GM12873 (cell line): ENCODE measurements around the gene ZNF124.

Experiments used
- CTCF ChIP-seq: IDR thresholded peaks from 2 replicates; pipeline ENCODE4 v1.5.1; 2012; ENCODE audit warnings: low read depth, mild to moderate bottlenecking, moderate library complexity, low read length, control low read depth; ENCODE audit not compliant: insufficient read depth; ENCODE audit errors: missing control alignments

ZNF124 gene

GRCh38 chr1:247113094-247113497 lies 58.7 kb downstream of the ZNF124 start:
- TF ChIP-seq CTCF, result no peak

- TF ChIP-seq CTCF, result no peak
These were observed 59.4 kb downstream of the ZNF124 start for GRCh38 chr1:247112479-247112781.

DNA sequence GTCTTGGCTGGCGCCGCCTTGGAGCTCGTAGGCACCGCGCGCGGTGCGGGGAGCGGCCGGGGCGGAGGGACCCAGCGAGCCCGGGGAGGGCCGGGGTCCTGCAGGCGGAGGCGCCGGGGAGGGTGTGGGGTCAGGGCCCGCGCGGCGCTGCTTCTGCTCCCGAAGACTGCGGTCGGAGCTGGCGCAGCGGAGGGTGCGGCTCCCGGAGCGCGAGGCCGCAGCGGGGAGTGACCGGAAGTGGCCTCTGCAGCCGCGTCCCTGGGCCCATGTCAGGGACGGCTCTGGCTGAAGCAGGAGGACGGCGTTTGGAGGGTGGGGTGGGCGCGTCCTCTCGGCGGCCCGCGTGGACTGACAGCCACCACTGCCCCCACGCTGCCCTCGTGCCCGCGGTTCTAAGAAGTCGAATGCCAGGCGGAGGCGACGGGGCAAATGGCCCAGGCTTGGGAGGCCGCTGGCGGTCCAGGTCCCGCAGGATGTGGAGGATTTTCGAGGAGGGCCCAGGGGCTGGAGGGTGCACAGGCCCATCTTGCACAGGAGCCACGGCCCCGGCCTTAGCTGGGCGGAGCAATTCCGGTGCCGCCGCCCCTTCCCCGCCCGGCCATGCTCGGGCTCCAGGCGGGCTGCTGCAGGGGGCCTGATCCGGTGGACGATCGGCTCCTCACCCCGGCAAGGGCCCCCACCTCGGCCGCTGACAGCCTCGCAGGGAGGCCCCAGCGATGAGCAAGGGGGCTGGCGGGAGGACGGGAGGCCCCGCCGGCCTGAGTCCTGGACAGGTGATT lies 59.9 kb downstream of the ZNF124 start:
- TF ChIP-seq CTCF, result no peak

GRCh38 chr1:247111259-247111699 lies 60.5 kb downstream of the ZNF124 start:
- no peak for TF ChIP-seq CTCF

DNA sequence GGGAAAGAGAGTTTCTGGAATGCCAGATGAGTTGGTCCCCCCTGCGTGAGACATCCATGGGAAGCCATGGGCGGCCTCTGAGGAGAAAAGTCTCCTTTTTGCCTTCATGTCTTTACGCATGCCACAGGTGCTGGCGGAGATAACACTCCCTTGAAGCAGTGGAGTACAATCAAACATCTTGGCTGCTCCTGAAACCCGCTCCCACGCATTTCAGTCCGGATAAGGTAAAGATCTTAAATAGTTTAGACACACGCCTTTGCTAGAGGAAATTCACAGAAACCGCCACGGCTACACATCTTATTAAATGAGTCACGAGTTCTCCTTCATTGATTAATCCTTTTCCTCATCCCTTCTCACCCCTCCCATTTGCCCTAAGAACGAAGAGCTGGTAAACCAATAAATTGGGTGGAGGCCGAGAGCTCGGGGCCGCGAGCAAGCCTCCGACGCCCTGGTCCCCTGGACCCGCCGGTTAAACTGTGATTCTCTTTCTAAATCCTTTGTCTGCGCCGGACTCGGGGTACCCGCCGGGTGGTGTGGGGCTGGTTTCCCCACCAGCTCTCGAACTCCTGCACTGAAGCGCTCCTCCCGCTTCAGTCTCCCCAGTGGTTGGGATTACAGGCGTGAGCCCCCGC lies 61.1 kb downstream of the ZNF124 start:
- no peak for TF ChIP-seq CTCF

DNA sequence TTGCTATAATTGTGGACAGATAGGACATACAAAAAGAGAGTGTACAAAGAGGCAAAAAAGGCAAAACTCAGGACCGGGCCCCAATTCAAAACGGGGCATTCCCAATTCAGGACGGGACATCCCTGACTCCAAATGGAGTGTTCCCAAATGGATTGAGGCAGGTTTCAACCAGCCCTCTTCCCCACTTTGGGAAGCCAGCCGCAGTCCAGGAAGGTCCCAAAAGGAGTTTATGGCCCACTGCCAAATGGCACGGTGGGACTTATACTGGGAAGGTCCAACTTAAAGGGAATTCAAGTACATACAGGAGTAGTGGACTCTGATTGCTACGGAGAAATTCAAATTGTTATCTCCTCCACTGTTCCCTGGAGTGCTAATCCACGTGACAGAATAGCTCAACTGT lies 64.1 kb downstream of the ZNF124 start:
- TF ChIP-seq CTCF, result no peak

- TF ChIP-seq CTCF, result no peak
These were observed 65.9 kb downstream of the ZNF124 start for GRCh38 chr1:247105966-247106365.
